Measurements from ENCODE around the gene YPEL3. TPM values are rescaled to one million over a fixed set of nuclear protein-coding genes. Genes with fewer than 3 reads are reported as not detected.
A peak's percentile ranks its signal among the peaks of the same experiment; 100 is the strongest.

YPEL3 gene
- total RNA-seq, 4 donors from 2014 or later: 81.9 to 197 (median 122) TPM

- no peak for DNase-seq (ENCODE audit: low spot score in 2 of 2)
- Histone ChIP-seq H3K27ac (peak overlapping the region; percentile 90 to 97 (median 96)), H3K4me1 (peaks cover 0 to 50% (median 32%) of the 10 kb centered on the region in 4 donors), H3K36me3 (peaks cover 5 to 23% (median 5%) of the 10 kb centered on the region in 3 donors), H3K9me3 (peaks cover 0 to 23% (median 0%) of the 10 kb centered on the region in 4 donors), H3K4me3 (peak overlapping the region; percentile 67 to 93 (median 82)), H3K27me3 (no peaks in the 10 kb centered on the region)
- no peak for TF ChIP-seq EP300 (IDR thresholded peaks at IDR 0.05)
- TF ChIP-seq POLR2A (IDR thresholded peaks at IDR 0.05): no peak
- TF ChIP-seq, protein P1, sequence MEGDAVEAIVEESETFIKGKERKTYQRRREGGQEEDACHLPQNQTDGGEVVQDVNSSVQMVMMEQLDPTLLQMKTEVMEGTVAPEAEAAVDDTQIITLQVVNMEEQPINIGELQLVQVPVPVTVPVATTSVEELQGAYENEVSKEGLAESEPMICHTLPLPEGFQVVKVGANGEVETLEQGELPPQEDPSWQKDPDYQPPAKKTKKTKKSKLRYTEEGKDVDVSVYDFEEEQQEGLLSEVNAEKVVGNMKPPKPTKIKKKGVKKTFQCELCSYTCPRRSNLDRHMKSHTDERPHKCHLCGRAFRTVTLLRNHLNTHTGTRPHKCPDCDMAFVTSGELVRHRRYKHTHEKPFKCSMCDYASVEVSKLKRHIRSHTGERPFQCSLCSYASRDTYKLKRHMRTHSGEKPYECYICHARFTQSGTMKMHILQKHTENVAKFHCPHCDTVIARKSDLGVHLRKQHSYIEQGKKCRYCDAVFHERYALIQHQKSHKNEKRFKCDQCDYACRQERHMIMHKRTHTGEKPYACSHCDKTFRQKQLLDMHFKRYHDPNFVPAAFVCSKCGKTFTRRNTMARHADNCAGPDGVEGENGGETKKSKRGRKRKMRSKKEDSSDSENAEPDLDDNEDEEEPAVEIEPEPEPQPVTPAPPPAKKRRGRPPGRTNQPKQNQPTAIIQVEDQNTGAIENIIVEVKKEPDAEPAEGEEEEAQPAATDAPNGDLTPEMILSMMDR (IDR thresholded peaks at IDR 0.05): no peak
- 11 to 42% methylated on average over 10 to 44 of the region's 47 CpGs for WGBS, 2 donors
These were observed 591 bp downstream of the YPEL3 start for GRCh38 chr16:30095166-30096078.

GRCh38 chr16:30094541-30095165 lies 1.4 kb downstream of the YPEL3 start:
- Histone ChIP-seq H3K9me3 (peaks cover 0 to 23% (median 0%) of the 10 kb centered on the region in 4 donors), H3K27me3 (no peaks in the 10 kb centered on the region), H3K4me1 (peaks cover 0 to 56% (median 32%) of the 10 kb centered on the region in 4 donors), H3K36me3 (peaks cover 5 to 23% (median 5%) of the 10 kb centered on the region in 3 donors), H3K27ac (peak overlapping the region; percentile 90 to 97 (median 96)), H3K4me3 (peak overlapping the region; percentile 67 to 93 (median 82))
- no peak for DNase-seq (ENCODE audit: low spot score in 2 of 2)
- 45 to 51% methylated on average over 11 of the region's 11 CpGs for WGBS, 2 donors
- TF ChIP-seq EP300 (IDR thresholded peaks at IDR 0.05) (no peak), POLR2A (IDR thresholded peaks at IDR 0.05) (no peak)
- TF ChIP-seq, protein P1 (IDR thresholded peaks at IDR 0.05): no peak

DNA sequence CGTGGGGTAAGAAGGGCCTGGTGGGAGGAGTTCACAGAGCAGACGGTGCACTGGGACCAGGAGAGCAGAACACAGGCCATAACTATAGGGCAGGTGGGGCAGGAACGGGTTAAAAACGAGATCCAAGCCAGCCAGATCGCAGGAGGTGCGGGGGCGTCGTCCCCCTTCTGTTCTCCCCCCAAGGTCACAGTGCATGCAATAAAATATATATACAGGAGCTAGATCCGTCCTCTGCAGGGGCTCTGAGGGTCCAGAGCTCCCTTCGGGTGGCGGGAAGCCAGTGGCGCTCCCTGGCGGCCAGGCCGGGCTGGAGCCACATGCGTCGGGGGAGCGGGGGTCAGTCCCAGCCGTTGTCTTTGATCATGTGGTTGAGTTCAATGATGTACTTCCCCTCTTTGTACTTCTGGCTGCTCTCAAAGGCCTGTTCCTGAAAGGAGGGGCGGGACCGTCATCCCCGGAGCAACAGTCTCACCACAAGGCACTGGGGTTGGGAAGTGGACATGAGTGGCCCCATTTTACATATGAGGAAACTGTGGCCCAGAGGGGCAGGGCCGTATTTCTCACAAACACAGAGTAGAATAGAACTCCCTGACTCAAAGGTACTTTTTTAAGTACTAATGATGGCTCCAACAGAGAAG lies 3.5 kb downstream of the YPEL3 start:
- H3K27me3 ChIP-seq: no peaks in the 10 kb centered on the region
- peaks cover 0 to 11% (median 0%) of the 10 kb centered on the region in 4 donors for H3K9me3 ChIP-seq
- DNase-seq (ENCODE audit: low spot score in 2 of 2): peak; percentile 56 to 70
- H3K4me1 ChIP-seq: peaks cover 0 to 56% (median 32%) of the 10 kb centered on the region in 4 donors
- 5 to 12% methylated on average over 19 to 22 of the region's 22 CpGs for WGBS, 2 donors
- peaks cover 5 to 24% (median 5%) of the 10 kb centered on the region in 3 donors for H3K36me3 ChIP-seq
- TF ChIP-seq POLR2A (IDR thresholded peaks at IDR 0.05) (no peak), EP300 (IDR thresholded peaks at IDR 0.05) (peak; percentile 27 to 58)
- TF ChIP-seq, protein P1 (IDR thresholded peaks at IDR 0.05): peak in 4 of 5 experiments; percentile 33 to 53 (median 42)
- H3K27ac ChIP-seq: peak overlapping the region; percentile 13 to 90 (median 84)
- peak overlapping the region; percentile 21 to 65 (median 62) for H3K4me3 ChIP-seq

GRCh38 chr16:30091474-30092372 lies 4.3 kb downstream of the YPEL3 start, which contains the start of gene TBX6:
Gene TBX6 (minus strand): TSS chr16:30091924. CDS start chr16:30091193, 731 bp downstream.
- 0% methylated on average over 27 to 75 of the region's 76 CpGs for WGBS, 2 donors
- Histone ChIP-seq H3K9me3 (peaks cover 0 to 3% (median 0%) of the 10 kb centered on the region in 4 donors), H3K4me1 (peaks cover 0 to 56% (median 32%) of the 10 kb centered on the region in 4 donors), H3K4me3 (peak within 1 kb of the TSS; percentile 21 to 65 (median 62)), H3K27me3 (no peaks in the 10 kb centered on the region), H3K36me3 (peaks cover 5 to 32% (median 5%) of the 10 kb centered on the region in 3 donors), H3K27ac (peak within 1 kb of the TSS; percentile 13 to 90 (median 84))
- peak; percentile 80 for DNase-seq (ENCODE audit: low spot score in 2 of 2)
- TF ChIP-seq, protein P1 (IDR thresholded peaks at IDR 0.05): peak; percentile 76 to 98 (median 92)
- peak; percentile 51 to 71 for TF ChIP-seq EP300 (IDR thresholded peaks at IDR 0.05)
- TF ChIP-seq POLR2A (IDR thresholded peaks at IDR 0.05): peak in 1 of 2 donors; percentile 19
